ENCODE data around the gene KLK2.

- TF ChIP-seq TAF1 (IDR thresholded peaks at IDR 0.05; ENCODE audit: low read depth, low read length) (no peak), POLR2A (IDR thresholded peaks at IDR 0.05; ENCODE audit: low read depth, low read length) (no peak), POLR2AphosphoS5 (IDR thresholded peaks at IDR 0.05; ENCODE audit: low read depth, low read length) (no peak), PAX5 (IDR thresholded peaks at IDR 0.05; ENCODE audit: insufficient read depth, low read length, severe bottlenecking) (no peak)
Measured at GRCh38 chr19:50876456-50876855, 3.2 kb downstream of the KLK2 start.
